NOMO-1 (cell line): Measurements from ENCODE around the gene MYH7B.

ENCODE experiments used
- DNase-seq, 2 experiments: peaks; one replicate each; lab custom pipeline; 2025; ENCODE audit not compliant: unreplicated experiment in 2 of 2; lab: John Stamatoyannopoulos, UW

MYH7B gene

DNA sequence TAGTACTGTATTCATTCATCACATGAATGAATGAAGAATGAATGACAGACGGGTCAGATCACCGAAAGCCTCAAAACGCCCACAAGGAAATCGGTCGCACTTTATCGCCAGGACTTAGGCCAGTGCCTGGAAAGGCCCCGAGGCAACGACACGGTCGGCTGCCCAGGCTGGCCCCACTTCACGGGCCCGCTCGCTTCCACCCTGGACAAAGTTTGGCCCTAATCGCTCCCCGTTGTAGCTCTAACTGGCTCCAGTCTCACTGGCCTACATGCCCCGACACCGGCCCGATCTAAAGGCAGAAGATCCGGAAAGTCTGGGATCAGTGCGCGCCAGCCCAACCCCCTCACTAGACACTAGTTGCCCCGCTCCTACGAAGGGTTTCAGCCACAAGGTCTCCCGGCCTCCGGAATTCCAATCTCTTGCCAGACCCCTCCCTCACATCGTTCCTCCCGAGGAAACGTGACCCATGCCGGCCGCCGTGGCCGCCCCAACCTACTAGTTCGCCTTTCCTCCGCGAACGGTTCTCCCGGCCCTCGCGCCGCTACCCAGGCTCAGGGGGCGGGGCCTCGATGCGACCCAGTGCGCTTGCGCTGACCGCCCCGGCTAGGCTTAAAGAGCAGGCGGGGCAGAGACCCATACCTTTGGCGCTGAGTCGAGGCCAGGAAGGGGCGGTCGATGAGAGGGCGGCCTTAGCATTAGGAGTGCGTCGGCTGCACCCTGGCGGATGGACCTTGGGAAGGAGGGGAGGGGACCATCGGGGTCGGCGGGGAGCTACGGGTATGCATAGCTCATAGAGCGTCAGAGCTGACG lies at the start of gene MYH7B, which contains the start of gene GSS:
TSS of gene MYH7B (plus strand) at position 638 of the 810 bp plus-strand sequence. CDS start 22,138 bp downstream, outside the sequence.
TSS of gene GSS (minus strand) at position 576 of the 810 bp plus-strand sequence. CDS start 3,954 bp downstream, outside the sequence.
- DNase-seq, result peak; percentile 90 to 96

DNA sequence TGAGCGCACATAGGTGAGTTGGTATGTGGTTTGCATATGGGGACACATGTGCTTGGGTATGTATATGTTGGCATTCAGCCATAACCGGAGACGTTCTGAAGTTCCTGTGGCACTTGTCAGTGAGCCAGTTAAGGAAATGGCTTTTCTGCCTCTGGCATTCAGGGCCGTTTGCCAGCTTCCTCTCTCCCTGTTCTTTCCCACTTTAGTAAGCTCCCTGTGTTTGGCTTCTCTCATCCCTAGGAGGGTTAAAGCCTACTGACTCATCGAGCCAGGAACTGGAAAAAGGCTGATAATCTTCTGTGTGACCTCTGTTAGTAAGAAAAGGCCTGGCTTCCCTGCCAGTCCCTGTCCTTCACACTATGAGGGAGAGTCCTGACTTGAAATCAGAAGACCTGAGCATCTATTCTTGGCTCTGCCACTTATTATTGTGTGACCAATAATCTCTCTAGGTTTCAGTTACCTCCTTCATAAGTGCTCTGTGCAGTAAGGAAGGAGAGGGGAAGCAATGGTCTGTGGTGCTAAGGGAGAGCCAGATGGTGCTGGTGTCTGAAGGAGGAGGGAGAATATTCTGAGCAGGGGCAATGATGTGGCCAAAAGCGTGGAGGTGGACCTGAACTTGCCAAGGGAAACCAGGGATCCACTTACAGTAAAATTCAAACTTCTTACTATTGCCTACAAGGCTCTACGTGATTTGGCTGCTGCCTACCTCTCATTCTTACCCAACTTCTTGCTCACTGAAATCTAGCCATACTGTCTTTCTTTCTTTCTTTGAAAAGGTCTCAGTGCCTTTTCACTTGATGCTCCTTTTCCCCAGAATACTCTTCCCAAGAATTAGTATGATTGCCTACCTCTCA lies 47.8 kb upstream of the MYH7B start:
- no peak for DNase-seq

DNA sequence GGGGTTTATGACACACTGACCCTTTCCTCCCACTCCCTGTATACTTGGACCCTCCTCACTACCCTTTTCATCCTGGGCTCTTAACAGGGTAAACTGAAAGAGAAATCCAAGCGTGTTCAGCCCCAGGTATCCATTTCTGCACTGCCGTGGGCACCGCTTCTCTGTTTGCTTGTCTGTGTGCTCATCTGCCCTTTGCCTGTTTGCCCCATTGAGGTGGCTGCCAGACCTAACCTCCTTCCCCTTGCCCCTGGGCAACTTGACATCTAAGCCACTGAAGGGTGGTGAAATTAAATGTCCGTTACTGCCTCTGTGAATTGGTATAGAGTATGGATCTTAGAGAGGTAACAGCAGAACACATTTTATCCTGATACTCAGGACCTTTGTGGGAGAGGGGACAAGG lies 40.5 kb upstream of the MYH7B start:
- DNase-seq, result no peak

DNA sequence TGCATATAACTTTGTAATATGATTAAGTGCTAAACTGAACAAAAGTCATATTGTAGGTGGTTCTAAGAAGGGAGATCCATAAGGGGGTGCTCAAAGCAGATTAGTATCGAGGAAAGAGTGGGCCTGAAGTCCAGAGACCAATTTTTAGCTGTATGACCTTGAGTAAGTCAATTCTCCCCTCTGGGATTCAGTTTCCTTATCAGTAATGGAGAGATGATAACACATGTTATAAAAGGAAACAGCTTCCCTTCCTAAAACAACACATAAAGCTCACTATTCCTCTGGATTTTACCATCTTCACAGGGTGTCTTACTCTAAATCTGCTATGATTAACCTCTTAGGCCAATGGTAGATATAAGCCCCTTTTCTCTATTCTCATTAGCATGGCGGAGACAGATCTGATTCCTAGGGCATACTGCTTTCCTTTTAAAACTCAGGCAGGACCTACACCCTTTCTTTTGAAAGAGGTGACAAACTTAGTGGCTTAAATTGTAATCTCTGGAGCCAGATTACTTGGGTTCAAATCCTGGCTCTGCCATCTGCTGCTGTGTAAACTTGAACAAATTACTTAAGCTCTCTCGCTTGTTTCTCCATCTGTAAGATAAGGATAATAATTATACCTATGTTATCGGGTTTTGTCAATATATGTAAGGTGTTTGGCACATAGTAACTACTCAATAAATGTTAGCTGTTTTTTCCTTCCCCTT lies 39.8 kb upstream of the MYH7B start:
- DNase-seq, result no peak

DNA sequence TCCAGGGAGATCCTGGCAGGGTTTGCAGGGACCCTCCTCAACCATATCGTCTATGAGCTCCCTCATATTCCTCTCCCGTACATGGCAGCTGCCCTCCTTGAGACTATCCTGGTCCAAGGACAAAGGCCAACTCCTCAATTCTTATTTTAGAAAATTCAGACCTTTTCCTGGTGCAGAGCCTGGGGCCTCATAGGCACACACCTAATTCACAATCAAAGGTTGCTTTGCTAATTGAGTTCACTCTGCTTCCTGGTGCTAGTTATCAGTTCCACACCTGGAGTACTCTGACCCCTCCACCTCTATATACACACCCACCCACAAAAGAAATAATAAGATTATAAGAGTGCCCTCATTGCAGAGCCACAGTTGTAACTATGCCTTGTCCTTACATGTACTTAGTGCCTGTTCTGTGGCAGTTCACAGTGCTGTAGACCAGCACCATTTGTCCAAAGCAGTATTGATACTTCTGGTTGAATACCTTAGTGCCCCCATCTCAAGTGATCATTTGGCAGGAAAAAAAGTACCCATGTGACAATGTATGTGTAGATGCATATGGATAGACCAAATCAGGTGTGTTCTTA lies 38.8 kb upstream of the MYH7B start:
- DNase-seq, result no peak

DNA sequence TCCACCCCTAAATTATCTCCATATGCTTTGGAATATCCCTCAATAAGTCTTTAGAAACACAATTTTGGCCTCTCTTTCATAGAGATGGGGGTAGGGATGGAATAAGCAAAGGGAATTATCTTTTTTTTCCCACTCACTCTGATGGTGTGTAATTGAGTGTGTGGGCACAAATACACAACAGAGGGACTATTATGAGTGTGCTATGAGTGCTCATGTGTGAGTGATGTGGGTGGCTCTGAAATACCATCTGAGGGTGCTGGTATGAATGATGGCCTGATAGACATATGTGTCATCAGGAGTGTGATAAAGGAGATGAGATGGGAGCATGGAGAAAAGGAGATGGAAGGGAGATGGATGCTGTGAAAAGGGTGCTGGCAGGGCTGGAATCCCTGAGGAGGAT lies 35.6 kb upstream of the MYH7B start:
- no peak for DNase-seq

DNA sequence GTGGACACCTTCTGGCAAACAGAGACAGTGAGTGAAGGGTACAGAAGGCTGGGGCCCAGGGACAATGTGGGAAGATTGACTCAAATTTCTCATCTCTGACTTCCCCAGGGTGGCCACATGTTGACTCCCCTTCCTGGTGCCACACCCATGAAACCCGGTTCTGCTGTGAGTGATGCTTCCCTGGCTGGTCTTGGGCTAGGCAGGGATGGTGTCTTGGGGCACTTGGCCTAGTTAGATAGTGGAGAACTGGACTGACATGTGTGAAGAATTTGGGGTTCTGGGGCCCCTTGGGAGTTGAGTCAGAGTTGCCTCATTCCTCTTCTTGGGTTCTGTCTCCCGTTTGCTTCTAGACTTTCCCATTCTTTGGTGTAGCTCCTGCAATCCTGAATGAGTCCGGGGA lies 34.2 kb upstream of the MYH7B start:
- no peak for DNase-seq

DNA sequence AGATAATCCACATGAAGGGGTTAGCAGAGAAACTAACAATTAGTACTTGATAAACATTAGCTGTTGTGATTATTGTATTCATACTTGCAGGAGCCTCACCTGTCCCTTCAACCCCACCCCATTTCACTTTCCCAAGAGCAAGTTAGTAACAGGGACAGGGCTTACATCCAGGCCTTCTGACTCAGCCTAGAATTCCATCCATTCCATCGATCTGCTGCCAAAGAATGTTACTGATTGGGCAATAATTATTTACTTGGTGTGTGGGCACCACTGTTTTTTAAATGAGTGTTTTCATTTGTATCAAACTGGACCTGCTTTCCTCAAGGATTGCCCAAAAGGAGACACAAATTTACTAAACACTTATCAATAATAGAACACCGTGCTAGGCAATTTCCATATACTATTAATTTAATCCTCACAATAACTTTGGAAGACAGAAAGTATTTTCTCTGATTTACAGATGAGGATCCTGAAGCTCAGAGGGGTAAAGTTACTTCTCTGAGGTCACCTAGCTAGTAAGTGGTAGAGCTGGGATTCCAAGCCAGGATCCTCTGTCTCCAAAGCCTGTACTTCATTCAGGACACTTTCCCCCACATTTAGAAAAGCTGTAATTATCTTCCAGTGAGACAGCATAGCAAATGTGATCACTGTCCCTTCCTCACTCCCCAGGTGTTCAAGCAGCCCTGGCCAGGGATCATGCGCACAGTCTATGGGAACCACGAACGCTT lies 32.9 kb upstream of the MYH7B start:
- DNase-seq, result no peak

DNA sequence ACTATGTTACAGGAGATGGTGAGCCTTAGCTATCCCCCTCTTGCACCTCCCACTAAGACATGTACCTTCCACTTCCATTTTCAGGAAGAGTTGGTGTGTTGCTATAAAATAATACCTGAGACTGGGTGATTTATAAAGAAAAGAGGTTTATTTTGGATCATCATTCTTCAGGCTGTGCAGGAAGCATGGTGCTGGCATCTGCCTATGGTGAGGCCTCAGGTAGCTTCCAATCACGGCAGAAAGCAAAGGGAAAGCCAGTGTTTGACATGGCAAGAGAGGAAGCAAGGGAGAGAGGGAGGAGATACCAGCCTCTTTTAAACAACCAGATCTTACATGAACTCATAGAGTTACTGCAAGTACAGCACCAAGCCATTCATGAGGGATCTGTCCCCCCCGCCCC lies 32.3 kb upstream of the MYH7B start:
- no peak for DNase-seq

DNA sequence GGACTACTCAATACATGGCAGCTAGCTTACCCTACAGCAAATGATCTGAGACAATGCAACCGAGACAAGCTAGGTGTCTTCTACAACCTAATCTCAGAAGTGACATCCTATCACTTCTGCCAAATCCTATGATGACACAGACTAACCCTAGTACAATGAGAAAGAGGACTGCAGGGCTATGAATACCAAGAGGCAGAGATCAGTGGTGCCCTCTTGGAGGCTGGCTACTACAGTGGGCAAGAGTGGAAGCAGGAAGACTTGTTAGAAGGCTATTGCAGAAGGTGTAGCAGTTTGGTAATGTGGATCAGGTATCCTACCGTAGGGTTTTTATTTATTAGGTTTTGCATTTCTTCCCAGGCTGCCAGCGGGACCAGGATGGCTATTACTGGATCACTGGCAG lies 30.3 kb upstream of the MYH7B start:
- DNase-seq, result no peak

DNA sequence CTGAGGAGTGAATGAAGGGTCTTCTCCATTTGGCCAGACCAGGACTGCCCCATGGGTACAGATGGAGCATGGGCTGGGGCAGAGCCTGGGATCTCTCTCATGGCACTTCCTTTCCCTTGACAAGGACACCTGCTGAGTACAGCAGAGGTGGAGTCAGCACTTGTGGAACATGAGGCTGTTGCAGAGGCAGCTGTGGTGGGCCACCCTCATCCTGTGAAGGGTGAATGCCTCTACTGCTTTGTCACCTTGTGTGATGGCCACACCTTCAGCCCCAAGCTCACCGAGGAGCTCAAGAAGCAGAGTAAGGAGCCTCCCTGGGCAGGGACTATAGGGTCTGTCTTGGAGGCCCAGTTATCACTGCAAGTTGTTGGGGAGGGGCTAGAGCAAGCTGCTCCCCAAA lies 29.7 kb upstream of the MYH7B start:
- no peak for DNase-seq

DNA sequence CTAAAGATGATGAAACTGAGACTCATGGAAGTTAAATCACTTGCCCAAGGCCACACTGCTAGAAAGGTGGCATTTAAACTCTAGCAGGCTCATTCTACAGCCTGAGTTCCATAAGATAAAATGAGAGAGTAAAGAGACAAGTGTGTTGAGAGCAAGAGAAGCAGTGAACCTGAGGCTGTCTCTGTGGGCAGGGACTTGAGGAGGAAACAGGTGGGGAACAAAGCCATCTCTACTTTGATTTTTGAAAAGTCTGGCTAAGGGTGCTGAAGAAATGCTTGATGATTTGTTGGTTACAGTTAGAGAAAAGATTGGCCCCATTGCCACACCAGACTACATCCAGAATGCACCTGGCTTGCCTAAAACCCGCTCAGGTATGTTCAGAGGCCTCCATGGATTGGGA lies 29.1 kb upstream of the MYH7B start:
- no peak for DNase-seq

DNA sequence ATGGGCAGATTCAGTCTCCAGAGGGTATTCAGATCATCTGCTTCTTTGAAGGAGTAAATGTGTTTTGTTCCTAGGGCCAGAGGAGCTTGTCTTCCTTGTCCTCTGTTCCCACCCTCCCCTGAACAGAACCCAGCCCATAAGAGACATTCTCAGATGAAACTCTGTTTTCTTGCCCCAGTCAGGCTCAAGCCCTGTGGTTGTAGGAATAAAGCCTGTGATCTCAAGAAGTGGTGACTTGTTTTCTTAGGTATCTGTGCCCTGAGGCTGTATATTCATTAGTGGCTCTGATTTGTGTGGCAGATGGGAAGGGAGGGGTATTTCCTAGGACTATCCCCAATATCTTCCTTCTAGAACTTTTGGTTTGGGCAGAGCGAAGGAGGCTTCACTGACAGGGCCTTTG lies 27.9 kb upstream of the MYH7B start:
- no peak for DNase-seq

DNA sequence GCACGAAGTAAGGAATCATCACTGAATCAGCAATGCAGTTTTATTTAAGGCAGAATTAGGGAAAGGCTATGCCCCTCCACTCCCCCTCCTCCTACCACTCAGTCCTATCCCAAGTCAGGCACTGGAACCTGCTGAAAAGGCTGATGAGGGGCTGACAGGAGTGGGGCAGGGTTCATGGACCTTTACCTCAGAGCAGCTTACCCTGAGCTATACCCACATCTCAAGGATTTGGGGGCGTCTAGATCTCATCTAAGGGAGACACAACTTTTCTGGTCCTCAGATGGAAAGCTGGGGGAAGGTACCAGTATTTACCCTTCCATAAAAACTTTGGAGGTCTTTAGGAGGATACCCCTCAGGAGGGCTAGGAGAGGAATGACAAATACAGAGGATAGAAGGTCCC lies 27.3 kb upstream of the MYH7B start:
- DNase-seq, result no peak

DNA sequence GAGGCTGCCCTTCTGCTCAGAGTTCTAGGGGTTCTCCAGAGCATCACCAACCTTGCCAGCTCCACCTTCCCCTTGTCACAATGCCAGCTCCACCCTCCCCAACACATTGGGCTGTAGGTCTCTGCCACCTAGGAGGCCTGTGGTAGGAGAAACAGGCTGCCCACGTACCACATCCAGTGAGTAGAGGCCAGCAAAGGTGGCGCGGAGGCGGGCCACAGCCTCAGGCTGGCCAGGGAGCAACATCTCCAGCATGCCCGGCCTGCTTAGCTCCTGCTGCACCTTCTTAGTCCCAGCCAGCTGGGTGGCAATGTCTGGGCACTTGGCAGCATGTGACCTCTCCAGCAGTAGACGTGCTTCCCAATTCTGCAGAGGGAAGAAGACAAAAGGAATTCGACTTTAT lies 23.9 kb upstream of the MYH7B start:
- no peak for DNase-seq

DNA sequence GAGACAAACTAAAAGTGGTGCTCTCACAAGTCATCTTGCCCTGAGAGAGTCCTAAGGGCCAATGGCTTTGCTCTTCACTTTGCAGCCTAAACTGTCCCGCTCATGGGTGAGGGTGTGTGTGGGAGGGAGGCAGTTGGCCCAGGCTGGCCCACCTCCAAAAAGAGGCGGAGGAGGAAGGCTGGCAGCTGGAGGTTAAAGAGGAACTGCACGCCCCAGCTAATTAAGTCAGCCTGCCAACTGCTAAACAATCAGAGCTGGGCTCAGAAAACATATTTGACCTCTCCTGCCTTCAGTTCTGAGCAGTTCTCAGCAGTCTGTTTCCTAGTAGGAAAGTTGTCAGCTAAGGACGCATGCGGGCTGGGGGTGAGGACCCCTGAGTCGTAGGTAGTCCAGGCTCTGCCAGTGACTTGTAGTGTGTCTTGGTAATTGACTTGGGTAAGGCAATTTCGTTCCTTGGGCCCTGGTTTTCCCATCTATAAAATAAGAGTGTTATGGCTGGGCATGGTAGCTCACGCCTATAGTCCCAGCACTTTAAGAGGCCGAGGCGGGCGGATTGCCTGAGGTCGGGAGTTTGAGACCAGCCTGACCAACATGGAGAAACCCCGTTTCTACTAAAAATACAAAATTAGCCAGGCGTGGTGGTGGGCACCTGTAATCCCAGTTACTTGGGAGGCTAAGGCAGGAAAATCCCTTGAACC lies 17.1 kb upstream of the MYH7B start:
- DNase-seq, result peak; percentile 84

DNA sequence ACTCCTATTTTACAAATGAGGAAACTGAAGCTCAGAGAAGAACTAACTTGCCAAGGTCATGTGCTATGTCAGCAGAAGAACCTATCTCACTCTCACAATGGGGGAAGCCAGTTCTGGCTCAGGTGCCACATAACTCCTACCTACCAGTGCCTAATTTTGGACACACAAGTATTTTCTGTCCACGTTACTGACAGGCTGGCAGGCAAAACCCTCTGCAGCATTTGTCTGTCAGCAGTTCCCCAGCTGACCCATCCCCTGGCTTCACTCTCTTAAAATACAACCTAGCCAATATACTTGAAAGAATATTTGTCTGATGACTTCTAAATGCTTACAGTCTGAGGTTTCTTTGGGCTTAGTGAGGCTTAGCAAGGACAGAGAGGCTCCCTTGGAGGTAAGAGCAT lies 15.6 kb upstream of the MYH7B start:
- DNase-seq, result no peak

DNA sequence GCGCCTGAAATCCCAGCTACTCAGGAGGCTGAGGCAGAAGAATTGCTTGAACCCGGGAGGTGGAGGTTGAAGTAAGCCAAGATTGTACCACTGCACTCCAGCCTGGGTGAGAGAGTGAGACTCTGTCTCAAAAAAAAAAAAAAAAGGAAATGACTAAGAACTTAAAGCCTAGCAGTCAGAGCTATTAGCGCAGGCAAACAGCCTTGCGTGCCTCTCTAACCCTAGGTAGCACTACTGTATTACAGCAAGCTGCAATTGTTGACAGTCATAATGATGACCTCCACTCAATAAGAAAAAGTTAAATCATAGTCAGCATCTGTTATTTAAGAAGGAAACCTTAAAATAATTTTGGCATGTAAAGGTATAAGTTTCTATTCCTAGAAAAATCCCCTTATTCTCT lies 14.4 kb upstream of the MYH7B start:
- peak; percentile 32 to 62 for DNase-seq

DNA sequence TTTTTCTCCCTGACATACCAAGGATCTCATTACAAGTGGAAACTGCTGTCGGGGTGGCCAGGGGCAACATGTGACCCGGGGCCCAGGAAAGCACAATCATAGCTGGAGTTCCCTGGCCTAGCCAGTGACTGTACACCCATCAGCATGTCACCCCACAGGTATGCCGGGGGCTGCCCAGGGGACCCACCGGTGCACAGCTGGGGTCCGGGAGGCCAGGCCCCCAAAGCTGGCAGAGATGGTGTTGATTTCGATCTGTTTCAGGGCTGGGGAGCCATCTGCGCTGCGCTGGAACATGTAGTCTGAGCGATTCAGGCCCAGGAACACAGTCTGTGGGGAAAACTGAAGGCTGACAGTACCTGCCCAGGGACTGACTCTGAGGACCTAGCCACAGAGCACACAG lies 13.4 kb upstream of the MYH7B start:
- DNase-seq, result no peak
